NCI-H1436 treated with DMSO at 0.1 percent for 48 hours (cell line): ENCODE measurements around the gene CD27.

Experiments
- DNase-seq: peaks from one replicate; lab custom pipeline; 2025; lab: John Stamatoyannopoulos, UW

CD27 gene

GRCh38 chr12:6434205-6435140 is 10.3 kb upstream of the CD27 start:
- DNase-seq: no peak

- DNase-seq: no peak
These were observed 8.6 kb upstream of the CD27 start for GRCh38 chr12:6435961-6436715.

GRCh38 chr12:6437586-6437985 is 7.2 kb upstream of the CD27 start:
- no peak for DNase-seq

- no peak for DNase-seq
These were observed 6.4 kb upstream of the CD27 start for GRCh38 chr12:6438345-6438744.

- no peak for DNase-seq
These were observed 4.4 kb upstream of the CD27 start for GRCh38 chr12:6440391-6440790.

- DNase-seq: no peak
These were observed 1.9 kb upstream of the CD27 start for GRCh38 chr12:6442836-6443235.

GRCh38 chr12:6443361-6443983 is 1.3 kb upstream of the CD27 start:
- no peak for DNase-seq

GRCh38 chr12:6444031-6444430 is 724 bp upstream of the CD27 start:
- DNase-seq: no peak

GRCh38 chr12:6450091-6450868 is 5.5 kb downstream of the CD27 start:
- no peak for DNase-seq

GRCh38 chr12:6450869-6451347 is 6.2 kb downstream of the CD27 start:
- no peak for DNase-seq

GRCh38 chr12:6451348-6452244 is 6.8 kb downstream of the CD27 start, which contains the start of gene TAPBPL:
TAPBPL (plus strand) TSS chr12:6452042; CDS start chr12:6452249, 207 bp downstream.
- DNase-seq: no peak

- no peak for DNase-seq
These were observed 7.6 kb downstream of the CD27 start for GRCh38 chr12:6452245-6452943.

GRCh38 chr12:6452944-6453630 is 8.3 kb downstream of the CD27 start:
- no peak for DNase-seq

- DNase-seq: no peak
These were observed 12.6 kb downstream of the CD27 start for GRCh38 chr12:6457220-6457945.

GRCh38 chr12:6458281-6459003 is 13.7 kb downstream of the CD27 start:
- DNase-seq: peak; percentile 38

- DNase-seq: no peak
These were observed 14.2 kb downstream of the CD27 start for GRCh38 chr12:6459004-6459337.

- DNase-seq: no peak
These were observed 16.1 kb downstream of the CD27 start for GRCh38 chr12:6460751-6461371.
